ENCODE measurements around the gene ENO2.
"Not testable (repeated sequence)": the region's sequence is repeated elsewhere in the genome, so short reads cannot be mapped to it uniquely, and the experiment has no call there.

The ENO2 gene

GRCh38 chr12:6902448-6902847 is 11.9 kb upstream of the ENO2 start:
- H3K4me3 ChIP-seq (replicated peaks; ENCODE audit: low read depth, low read length) = no peak overlapping the region
- no peak for TF ChIP-seq CTCF (IDR thresholded peaks at IDR 0.05; ENCODE audit: low read length, missing control alignments)
- DNase-seq (ENCODE audit: low read depth) = no peak

GRCh38 chr12:6903722-6904121 is 10.7 kb upstream of the ENO2 start:
- no peak for TF ChIP-seq CTCF (IDR thresholded peaks at IDR 0.05; ENCODE audit: low read length, missing control alignments)
- H3K4me3 ChIP-seq (replicated peaks; ENCODE audit: low read depth, low read length) = no peak overlapping the region
- no peak for DNase-seq (ENCODE audit: low read depth)

GRCh38 chr12:6904280-6905276 is 9.8 kb upstream of the ENO2 start, which contains the start of gene LRRC23:
LRRC23 (plus strand) TSS chr12:6904822; CDS start chr12:6905634, 812 bp downstream.
- TF ChIP-seq CTCF (IDR thresholded peaks at IDR 0.05; ENCODE audit: low read length, missing control alignments) = no peak
- peak; percentile 95 for DNase-seq (ENCODE audit: low read depth)
- H3K4me3 ChIP-seq (replicated peaks; ENCODE audit: low read depth, low read length) = peak within 1 kb of the TSS; percentile 81

- H3K4me3 ChIP-seq (replicated peaks; ENCODE audit: low read depth, low read length) = peak overlapping the region; percentile 81
- no peak for DNase-seq (ENCODE audit: low read depth)
- TF ChIP-seq CTCF (IDR thresholded peaks at IDR 0.05; ENCODE audit: low read length, missing control alignments) = no peak
Measured at GRCh38 chr12:6905414-6906040, 8.9 kb upstream of the ENO2 start.

GRCh38 chr12:6908141-6908540 is 6.2 kb upstream of the ENO2 start:
- DNase-seq (ENCODE audit: low read depth); H3K4me3 ChIP-seq (replicated peaks; ENCODE audit: low read depth, low read length): not testable (repeated sequence)

- no peak overlapping the region for H3K4me3 ChIP-seq (replicated peaks; ENCODE audit: low read depth, low read length)
- no peak for TF ChIP-seq CTCF (IDR thresholded peaks at IDR 0.05; ENCODE audit: low read length, missing control alignments)
- no peak for DNase-seq (ENCODE audit: low read depth)
Measured at GRCh38 chr12:6909421-6910145, 4.8 kb upstream of the ENO2 start.
